ENCODE results near the gene OSBPL5. TPM values are rescaled to one million over a fixed set of nuclear protein-coding genes. Genes with fewer than 3 reads are reported as not detected.

The OSBPL5 gene
- total RNA-seq, 4 donors from 2014 or later: 37.3 to 211 (median 105) TPM

- H3K27ac ChIP-seq: no peak overlapping the region
- H3K27me3 ChIP-seq: no peaks in the 10 kb centered on the region
- WGBS, 2 donors (ENCODE audit: low coverage in 1 of 2): 85 to 100% methylated on average over 2 to 3 of the region's 3 CpGs
- H3K36me3 ChIP-seq: peaks cover 0 to 11% (median 4%) of the 10 kb centered on the region in 4 donors
- in situ Hi-C loops (cut with MboI; ENCODE audit: low pct_ligation_motif_present in 1 of 4, low pct_unique_long_range_greater_than_20kb in 1 of 4, low sequenced_read_pairs in 3 of 4): loop anchor here in 3 of 4 donors (5.0 to 25.0 kb wide), 3 partner anchors 64 to 562 kb away; no protein-coding TSS in a partner anchor
- TF ChIP-seq CTCF (IDR thresholded peaks at IDR 0.05) (no peak), POLR2A (IDR thresholded peaks at IDR 0.05) (no peak), EP300 (IDR thresholded peaks at IDR 0.05; ENCODE audit: low read depth) (no peak), POLR2AphosphoS5 (IDR thresholded peaks at IDR 0.05) (no peak)
- H3K4me3 ChIP-seq: no peak overlapping the region
- no peaks in the 10 kb centered on the region for H3K4me1 ChIP-seq
- no peaks in the 10 kb centered on the region for H3K9me3 ChIP-seq
- no peak for DNase-seq
- intact Hi-C loops (cut with DNase I; ENCODE audit: low total_unique reads): no loop called here
Observed at GRCh38 chr11:3099178-3099577, 65.9 kb downstream of the OSBPL5 start.

GRCh38 chr11:3096909-3097530 is 68.1 kb downstream of the OSBPL5 start:
- Histone ChIP-seq H3K27me3 (no peaks in the 10 kb centered on the region), H3K27ac (no peak overlapping the region), H3K4me3 (no peak overlapping the region), H3K36me3 (peaks cover 0 to 11% (median 4%) of the 10 kb centered on the region in 4 donors), H3K9me3 (no peaks in the 10 kb centered on the region), H3K4me1 (peaks cover 0 to under 1% (median 0%) of the 10 kb centered on the region in 4 donors)
- in situ Hi-C loops (cut with MboI; ENCODE audit: low pct_ligation_motif_present in 1 of 4, low pct_unique_long_range_greater_than_20kb in 1 of 4, low sequenced_read_pairs in 3 of 4): loop anchor here in 3 of 4 donors (5.0 to 25.0 kb wide), 3 partner anchors 62 to 560 kb away; no protein-coding TSS in a partner anchor
- intact Hi-C loops (cut with DNase I; ENCODE audit: low total_unique reads): no loop called here
- 83% methylated on average over 9 to 10 of the region's 10 CpGs for WGBS, 2 donors (ENCODE audit: low coverage in 1 of 2)
- no peak for DNase-seq
- TF ChIP-seq POLR2A (IDR thresholded peaks at IDR 0.05) (no peak), POLR2AphosphoS5 (IDR thresholded peaks at IDR 0.05) (no peak), EP300 (IDR thresholded peaks at IDR 0.05; ENCODE audit: low read depth) (no peak), CTCF (IDR thresholded peaks at IDR 0.05) (no peak)

- 59 to 61% methylated on average over 14 to 15 of the region's 15 CpGs for WGBS, 2 donors (ENCODE audit: low coverage in 1 of 2)
- no peak overlapping the region for H3K4me3 ChIP-seq
- intact Hi-C loops (cut with DNase I; ENCODE audit: low total_unique reads) (no loop called here), in situ Hi-C loops (cut with MboI; ENCODE audit: low pct_ligation_motif_present in 1 of 4, low pct_unique_long_range_greater_than_20kb in 1 of 4, low sequenced_read_pairs in 3 of 4) (loop anchor here in 3 of 4 donors (5.0 to 25.0 kb wide), 3 partner anchors 61 to 559 kb away; no protein-coding TSS in a partner anchor)
- peaks cover 0 to 3% (median 0%) of the 10 kb centered on the region in 4 donors for H3K4me1 ChIP-seq
- H3K27me3 ChIP-seq: no peaks in the 10 kb centered on the region
- peak overlapping the region; percentile 13 to 72 (median 35) for H3K27ac ChIP-seq
- TF ChIP-seq EP300 (IDR thresholded peaks at IDR 0.05; ENCODE audit: low read depth) (no peak), POLR2AphosphoS5 (IDR thresholded peaks at IDR 0.05) (peak in 1 of 3 donors; percentile 45)
- peaks cover 0 to 11% (median 4%) of the 10 kb centered on the region in 4 donors for H3K36me3 ChIP-seq
- no peaks in the 10 kb centered on the region for H3K9me3 ChIP-seq
- no peak for DNase-seq
Observed at GRCh38 chr11:3095712-3096361, 69.3 kb downstream of the OSBPL5 start.

- Histone ChIP-seq H3K36me3 (peaks cover 0 to 9% (median 3%) of the 10 kb centered on the region in 4 donors), H3K27me3 (no peaks in the 10 kb centered on the region), H3K4me3 (no peak overlapping the region), H3K9me3 (no peaks in the 10 kb centered on the region), H3K27ac (no peak overlapping the region), H3K4me1 (peaks cover 0 to 3% (median 0%) of the 10 kb centered on the region in 4 donors)
- intact Hi-C loops (cut with DNase I; ENCODE audit: low total_unique reads) (no loop called here), in situ Hi-C loops (cut with MboI; ENCODE audit: low pct_ligation_motif_present in 1 of 4, low pct_unique_long_range_greater_than_20kb in 1 of 4, low sequenced_read_pairs in 3 of 4) (loop anchor here in 2 of 4 donors (5.0 to 25.0 kb wide), 3 partner anchors 52 to 557 kb away; no protein-coding TSS in a partner anchor)
- no peak for DNase-seq
- TF ChIP-seq EP300 (IDR thresholded peaks at IDR 0.05; ENCODE audit: low read depth) (no peak), CTCF (IDR thresholded peaks at IDR 0.05) (no peak), POLR2AphosphoS5 (IDR thresholded peaks at IDR 0.05) (no peak), POLR2A (IDR thresholded peaks at IDR 0.05) (no peak)
- 80 to 94% methylated on average over 3 to 14 of the region's 21 CpGs for WGBS, 2 donors (ENCODE audit: low coverage in 1 of 2)
Observed at GRCh38 chr11:3094223-3094824, 70.8 kb downstream of the OSBPL5 start.
